HL-60 (cell line): Measurements from ENCODE around the gene OPN1MW.

Source experiments
- DNase-seq, 2 experiments: peaks; one replicate each; pipeline ENCODE4 v3.0.0-alpha.2; 2010 to 2020; ENCODE audit warnings: low read depth in 1 of 2, low spot score in 1 of 2
- H3K27ac ChIP-seq: fragments of 250-450 bp; sonication (Bioruptor Pico); replicated peaks from 2 replicates; pipeline ENCODE4 v1.5.1; 2020; ENCODE audit warnings: mild to moderate bottlenecking, moderate library complexity
- H3K27me3 ChIP-seq: fragments of 250-450 bp; sonication (Bioruptor Pico); 2 replicates; pipeline ENCODE4 v1.5.1; 2021; ENCODE audit warnings: mild to moderate bottlenecking, moderate library complexity; ENCODE audit not compliant: insufficient read depth, poor library complexity, severe bottlenecking
- H3K4me3 ChIP-seq: replicated peaks from 2 replicates; pipeline ENCODE4 v1.5.1; 2011; ENCODE audit warnings: mild to moderate bottlenecking, control low read depth, low read length; ENCODE audit not compliant: insufficient read depth
- CTCF ChIP-seq: IDR thresholded peaks from one replicate; pipeline ENCODE4 v1.5.1; 2011; ENCODE audit warnings: low read length, control low read depth, inconsistent platforms; ENCODE audit not compliant: insufficient read depth
- GABPA ChIP-seq: IDR thresholded peaks from 2 replicates; pipeline ENCODE4 v1.6.1; 2012; ENCODE audit warnings: low read depth
- POLR2AphosphoS5 ChIP-seq: IDR thresholded peaks from 2 replicates; pipeline ENCODE4 v1.6.1; 2012; ENCODE audit warnings: low read depth
- REST ChIP-seq: IDR thresholded peaks from 2 replicates; pipeline ENCODE4 v1.6.1; 2012; ENCODE audit warnings: low read depth; ENCODE audit not compliant: insufficient replicate concordance
- SPI1 ChIP-seq: IDR thresholded peaks from 2 replicates; pipeline ENCODE4 v1.6.1; 2012; ENCODE audit warnings: low read depth, mild to moderate bottlenecking, borderline replicate concordance

Gene OPN1MW

GRCh38 chrX:154140206-154140605 is 42.2 kb upstream of the OPN1MW start:
- H3K27ac ChIP-seq = no peak overlapping the region
- no peak for TF ChIP-seq REST
- TF ChIP-seq CTCF = no peak
- no peak for TF ChIP-seq GABPA
- TF ChIP-seq POLR2AphosphoS5 = no peak
- TF ChIP-seq SPI1 = no peak
- no peaks in the 10 kb centered on the region for H3K27me3 ChIP-seq

GRCh38 chrX:154140742-154141141 is 41.7 kb upstream of the OPN1MW start:
- no peak for TF ChIP-seq CTCF
- TF ChIP-seq POLR2AphosphoS5 = no peak
- no peak for TF ChIP-seq GABPA
- TF ChIP-seq REST = no peak
- TF ChIP-seq SPI1 = no peak
- Histone ChIP-seq H3K27ac (no peak overlapping the region), H3K4me3 (no peak overlapping the region), H3K27me3 (no peaks in the 10 kb centered on the region)
- DNase-seq = no peak

More at GRCh38 chrX:154140206-154140605, 42.2 kb upstream of the OPN1MW start:
- no peak overlapping the region for H3K4me3 ChIP-seq
- DNase-seq = no peak

- no peak overlapping the region for H3K4me3 ChIP-seq
- H3K27ac ChIP-seq = no peak overlapping the region
- DNase-seq = no peak
- H3K27me3 ChIP-seq = no peaks in the 10 kb centered on the region
- TF ChIP-seq REST (no peak), SPI1 (no peak), POLR2AphosphoS5 (no peak), CTCF (no peak), GABPA (no peak)
These were observed 40.0 kb upstream of the OPN1MW start for GRCh38 chrX:154142386-154142785.
